Common myeloid progenitor, CD34-positive (primary cell): ENCODE measurements around the gene ZNF157. TPM values are rescaled to one million over a fixed set of nuclear protein-coding genes. Genes with fewer than 3 reads are reported as not detected.
A peak's percentile ranks its signal among the peaks of the same experiment; 100 is the strongest.
"Not testable (repeated sequence)": the region's sequence is repeated elsewhere in the genome, so short reads cannot be mapped to it uniquely, and the experiment has no call there.

Experiments
- CTCF ChIA-PET: fragments of 350-600 bp; sonication (Branson Sonifier 250); formaldehyde crosslinking; loops from one replicate; lab custom pipeline; 2021; ENCODE audit warnings: antibody characterized with exemption; lab: Charles Lee
- POLR2A ChIA-PET: fragments of 350-600 bp; sonication (Branson Sonifier 250); formaldehyde crosslinking; loops from one replicate; lab custom pipeline; 2021; ENCODE audit warnings: antibody characterized with exemption; lab: Charles Lee
- DNase-seq, 3 donors: peaks; one replicate each; pipeline versions ENCODE4 v3.0.0 to v3.0.0-alpha.2; 2013
- H3K27ac ChIP-seq, 2 experiments: 1 replicate in 1 of 2; 2 replicates in 1 of 2; pipeline ENCODE4 v1.7.0; 2013; ENCODE audit warnings: inconsistent platforms in 2 of 2, low read length in 2 of 2, mild to moderate bottlenecking in 2 of 2, low read depth in 1 of 2, moderate library complexity in 1 of 2; ENCODE audit not compliant: severe bottlenecking in 2 of 2, insufficient read depth in 1 of 2, poor library complexity in 1 of 2
- H3K27me3 ChIP-seq, 5 experiments: replicated peaks in 2 of 5; 1 replicate in 3 of 5; 2 replicates in 2 of 5; pipeline versions ENCODE4 v1.6.1 to v1.7.0; 2013; ENCODE audit warnings: low read length in 4 of 5, mild to moderate bottlenecking in 2 of 5, moderate library complexity in 2 of 5, inconsistent platforms in 1 of 5; ENCODE audit not compliant: insufficient read depth in 5 of 5, control insufficient read depth in 4 of 5
- H3K36me3 ChIP-seq, 4 experiments: 1 replicate in 2 of 4; 2 replicates in 2 of 4; pipeline versions ENCODE4 v1.6.1 to v1.7.0; 2013; ENCODE audit warnings: low read length in 3 of 4, control low read depth in 1 of 4, mild to moderate bottlenecking in 1 of 4; ENCODE audit not compliant: control insufficient read depth in 4 of 4, insufficient read depth in 4 of 4
- H3K4me1 ChIP-seq, 4 experiments: 1 replicate in 3 of 4; 2 replicates in 1 of 4; pipeline versions ENCODE4 v1.6.1 to v1.7.1; 2013; ENCODE audit warnings: low read length in 3 of 4, mild to moderate bottlenecking in 3 of 4, control low read depth in 1 of 4, inconsistent platforms in 1 of 4, moderate library complexity in 1 of 4; ENCODE audit not compliant: control insufficient read depth in 4 of 4, insufficient read depth in 4 of 4; ENCODE audit errors: control extremely low read depth in 1 of 4
- H3K4me3 ChIP-seq, 7 experiments: 1 replicate in 4 of 7; 2 replicates in 3 of 7; pipeline versions ENCODE4 v1.5.1 to v1.7.0; 2013; ENCODE audit warnings: mild to moderate bottlenecking in 7 of 7, low read length in 6 of 7, moderate library complexity in 6 of 7, inconsistent platforms in 2 of 7, low read depth in 2 of 7, control low read depth in 1 of 7; ENCODE audit not compliant: insufficient read depth in 4 of 7, control insufficient read depth in 1 of 7; ENCODE audit errors: extremely low read depth in 1 of 7
- H3K9me3 ChIP-seq, 5 experiments: 1 replicate in 4 of 5; 2 replicates in 1 of 5; pipeline versions ENCODE4 v1.6.1 to v1.7.1; 2013; ENCODE audit warnings: low read length in 4 of 5, mild to moderate bottlenecking in 2 of 5, inconsistent platforms in 1 of 5, low read depth in 1 of 5, moderate library complexity in 1 of 5; ENCODE audit not compliant: control insufficient read depth in 4 of 5, insufficient read depth in 2 of 5; ENCODE audit errors: control extremely low read depth in 1 of 5
- WGBS: methylation state at CpG from one replicate; pipeline ENCODE4 v1.1.5; 2013; ENCODE audit not compliant: insufficient coverage; 5-methylcytosine and 5-hydroxymethylcytosine counted together
- polyA plus RNA-seq: library from polyadenylated mRNA; unstranded; fragments of 120-200 nt; gene quantifications from one replicate; pipeline ENCODE4 v1.2.1, GENCODE V29; 2013

Gene ZNF157
- 0.73 TPM for polyA plus RNA-seq

- CTCF ChIA-PET = interaction anchor here (1.2 kb wide), 1 partner anchor 12 kb away, joined by 5 read pairs; no protein-coding TSS in a partner anchor
- H3K27ac ChIP-seq = no peak within 1 kb of the TSS
- no peaks in the 10 kb centered on the region for H3K36me3 ChIP-seq
- no peak for DNase-seq
- H3K4me1 ChIP-seq = peaks cover 0 to 2% (median 0%) of the 10 kb centered on the region in 4 experiments
- H3K4me3 ChIP-seq = no peak within 1 kb of the TSS
- peaks cover 0 to 5% (median 0%) of the 10 kb centered on the region in 5 experiments for H3K9me3 ChIP-seq
- H3K27me3 ChIP-seq = no peaks in the 10 kb centered on the region
- WGBS = 17% methylated on average over 1 of the region's 3 CpGs
- POLR2A ChIA-PET = no interaction called here
Measured at GRCh38 chrX:47370278-47370677, at the start of gene ZNF157. Gene ZNF157 (plus strand): TSS chrX:47370578. CDS start chrX:47370669, 91 bp downstream.

GRCh38 chrX:47321386-47321785 is 49.0 kb upstream of the ZNF157 start:
- no peak for DNase-seq
- Histone ChIP-seq H3K9me3 (no peaks in the 10 kb centered on the region), H3K4me3 (no peak overlapping the region), H3K36me3 (no peaks in the 10 kb centered on the region), H3K27me3 (peaks cover 0 to 11% (median 0%) of the 10 kb centered on the region in 5 experiments), H3K4me1 (no peaks in the 10 kb centered on the region), H3K27ac (no peak overlapping the region)
- WGBS = 75% methylated on average over 17 of the region's 19 CpGs
- ChIA-PET POLR2A (no interaction called here), CTCF (no interaction called here)

GRCh38 chrX:47321823-47322371 is 48.5 kb upstream of the ZNF157 start:
- H3K27me3 ChIP-seq = peaks cover 0 to 10% (median 0%) of the 10 kb centered on the region in 5 experiments
- H3K4me3 ChIP-seq = no peak overlapping the region
- H3K27ac ChIP-seq = no peak overlapping the region
- no peaks in the 10 kb centered on the region for H3K9me3 ChIP-seq
- H3K4me1 ChIP-seq = no peaks in the 10 kb centered on the region
- no peak for DNase-seq
- 81% methylated on average over 10 of the region's 20 CpGs for WGBS
- ChIA-PET CTCF (no interaction called here), POLR2A (no interaction called here)
- no peaks in the 10 kb centered on the region for H3K36me3 ChIP-seq

- Histone ChIP-seq H3K4me3 (no peak overlapping the region), H3K27ac (no peak overlapping the region), H3K27me3 (peaks cover 0 to 3% (median 0%) of the 10 kb centered on the region in 5 experiments), H3K4me1 (no peaks in the 10 kb centered on the region), H3K9me3 (no peaks in the 10 kb centered on the region), H3K36me3 (no peaks in the 10 kb centered on the region)
- 90% methylated on average over 3 of the region's 6 CpGs for WGBS
- ChIA-PET CTCF (no interaction called here), POLR2A (no interaction called here)
- DNase-seq = no peak
Measured at GRCh38 chrX:47327902-47328301, 42.5 kb upstream of the ZNF157 start.

- CTCF ChIA-PET, DNase-seq, H3K27me3 ChIP-seq, H3K27ac ChIP-seq, H3K36me3 ChIP-seq, POLR2A ChIA-PET, H3K9me3 ChIP-seq, H3K4me1 ChIP-seq, H3K4me3 ChIP-seq: not testable (repeated sequence)
- WGBS = 69% methylated on average over 2 of the region's 5 CpGs
Measured at GRCh38 chrX:47332729-47333128, 37.6 kb upstream of the ZNF157 start.

- Histone ChIP-seq H3K36me3 (no peaks in the 10 kb centered on the region), H3K27me3 (no peaks in the 10 kb centered on the region), H3K9me3 (peaks cover 0 to 4% (median 0%) of the 10 kb centered on the region in 5 experiments), H3K4me1 (no peaks in the 10 kb centered on the region), H3K4me3 (no peak overlapping the region), H3K27ac (no peak overlapping the region)
- ChIA-PET CTCF (no interaction called here), POLR2A (no interaction called here)
- WGBS = no CpG with 5 or more reads among the region's 4 CpGs
- DNase-seq = no peak
Measured at GRCh38 chrX:47351706-47352105, 18.7 kb upstream of the ZNF157 start.

GRCh38 chrX:47358387-47359065 is 11.9 kb upstream of the ZNF157 start:
- Histone ChIP-seq H3K4me3 (peak overlapping the region in 1 of 7 experiments; percentile 23), H3K9me3 (no peaks in the 10 kb centered on the region), H3K27ac (peak overlapping the region in 1 of 2 experiments; percentile 1), H3K36me3 (no peaks in the 10 kb centered on the region), H3K4me1 (peaks cover 4 to 19% (median 7%) of the 10 kb centered on the region in 4 experiments), H3K27me3 (no peaks in the 10 kb centered on the region)
- peak; percentile 63 to 92 (median 88) for DNase-seq
- WGBS = 31% methylated on average over 3 of the region's 5 CpGs
- CTCF ChIA-PET = interaction anchor here (2.0 kb wide), 1 partner anchor 26 kb away, joined by 5 read pairs; no protein-coding TSS in a partner anchor
- POLR2A ChIA-PET = no interaction called here
